ENCODE data around the gene RAB21. TPM values are rescaled to one million over a fixed set of nuclear protein-coding genes. Genes with fewer than 3 reads are reported as not detected.
"Not testable (repeated sequence)": the region's sequence is repeated elsewhere in the genome, so short reads cannot be mapped to it uniquely, and the experiment has no call there.

RAB21 gene
- total RNA-seq, 2 experiments from 2014 or later = 83.4 to 87.8 TPM

DNA sequence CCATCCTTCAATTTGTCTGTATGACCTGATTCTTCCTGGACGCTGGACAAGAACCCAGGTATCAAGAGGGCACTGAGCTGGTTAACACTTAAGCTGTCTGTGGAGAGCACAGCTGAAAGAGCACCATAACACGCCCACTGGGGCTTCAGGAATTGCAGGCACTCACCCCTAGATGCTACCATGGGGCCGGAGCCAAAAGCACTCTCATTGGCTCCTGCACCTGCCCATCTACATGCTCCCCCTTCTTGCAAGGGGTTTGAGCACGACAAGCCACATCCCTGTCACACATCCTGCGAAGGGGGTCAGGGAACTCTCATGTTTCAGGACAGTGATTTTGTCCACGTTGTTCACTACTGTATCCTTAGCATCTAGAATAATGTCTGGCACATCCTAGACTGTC lies 49.8 kb downstream of the RAB21 start:
- no peak overlapping the region for H3K4me3 Mint-ChIP-seq
- no peaks in the 10 kb centered on the region for H3K9me3 Mint-ChIP-seq
- H3K27me3 Mint-ChIP-seq = peaks cover 8% of the 10 kb centered on the region
- no peak for DNase-seq
- no peak overlapping the region for H3K27ac Mint-ChIP-seq
- no peaks in the 10 kb centered on the region for H3K36me3 Mint-ChIP-seq
- H3K4me1 Mint-ChIP-seq = no peaks in the 10 kb centered on the region

DNA sequence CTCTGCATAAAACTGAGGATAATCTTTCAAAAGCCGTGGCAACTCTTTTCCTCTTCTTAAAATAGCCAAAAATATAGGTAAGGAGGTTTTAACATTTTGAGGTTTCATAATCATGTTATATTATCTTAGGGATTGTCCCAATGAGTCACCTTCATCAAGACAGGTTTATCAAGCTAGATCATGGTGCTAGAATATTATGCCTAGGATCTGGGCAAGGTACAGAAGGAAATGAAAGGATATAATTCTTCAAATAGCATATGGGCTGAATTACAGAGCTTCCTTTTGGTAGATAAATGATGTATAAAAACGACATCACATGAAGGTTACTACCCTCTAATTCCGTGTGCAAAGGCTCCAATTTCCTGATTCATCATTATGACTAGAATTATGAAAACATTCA lies 56.3 kb downstream of the RAB21 start:
- no peak for DNase-seq
- Mint-ChIP-seq H3K4me3 (no peak overlapping the region), H3K9me3 (no peaks in the 10 kb centered on the region), H3K36me3 (no peaks in the 10 kb centered on the region), H3K4me1 (no peaks in the 10 kb centered on the region), H3K27ac (no peak overlapping the region), H3K27me3 (peaks cover 20% of the 10 kb centered on the region)

DNA sequence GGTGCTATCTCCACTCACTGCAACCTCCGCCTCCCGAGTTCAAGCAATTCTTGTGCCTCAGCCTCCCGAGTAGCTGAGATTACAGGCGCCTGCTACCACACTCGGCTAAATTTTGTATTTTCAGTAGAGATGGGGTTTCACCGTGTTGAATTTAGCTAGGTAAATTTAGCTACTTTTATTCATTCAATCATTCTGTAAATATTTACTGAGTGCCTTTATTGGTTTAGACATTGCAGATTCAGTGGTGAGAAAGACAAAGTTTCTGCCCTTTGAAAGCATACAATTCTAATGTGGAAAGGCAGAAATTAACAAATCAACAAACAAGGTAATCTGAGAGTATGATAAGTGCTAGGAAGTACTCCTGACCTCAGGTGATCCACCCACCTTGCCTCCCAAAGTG lies 60.6 kb downstream of the RAB21 start:
- DNase-seq, H3K9me3 Mint-ChIP-seq, H3K36me3 Mint-ChIP-seq, H3K27me3 Mint-ChIP-seq, H3K4me3 Mint-ChIP-seq, H3K27ac Mint-ChIP-seq, H3K4me1 Mint-ChIP-seq: not testable (repeated sequence)

DNA sequence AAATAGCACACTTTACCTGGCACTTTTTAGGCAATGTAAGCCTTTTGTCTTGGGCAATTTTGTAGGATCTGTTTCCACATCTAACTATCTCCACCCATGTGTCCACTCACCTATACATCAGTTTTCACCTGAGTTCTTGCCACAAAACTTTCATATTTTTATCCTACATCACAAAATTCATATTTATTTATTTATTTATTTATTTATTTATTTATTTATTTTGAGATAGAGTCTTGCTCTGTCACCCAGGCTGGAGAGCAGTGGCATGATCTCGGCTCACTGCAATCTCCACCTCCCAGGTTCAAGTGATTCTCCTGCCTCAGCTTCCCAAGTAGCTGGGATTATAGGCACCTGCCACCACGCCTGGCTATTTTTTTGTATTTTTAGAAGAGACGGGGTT lies 67.4 kb downstream of the RAB21 start:
- H3K36me3 Mint-ChIP-seq, DNase-seq: not testable (repeated sequence)

DNA sequence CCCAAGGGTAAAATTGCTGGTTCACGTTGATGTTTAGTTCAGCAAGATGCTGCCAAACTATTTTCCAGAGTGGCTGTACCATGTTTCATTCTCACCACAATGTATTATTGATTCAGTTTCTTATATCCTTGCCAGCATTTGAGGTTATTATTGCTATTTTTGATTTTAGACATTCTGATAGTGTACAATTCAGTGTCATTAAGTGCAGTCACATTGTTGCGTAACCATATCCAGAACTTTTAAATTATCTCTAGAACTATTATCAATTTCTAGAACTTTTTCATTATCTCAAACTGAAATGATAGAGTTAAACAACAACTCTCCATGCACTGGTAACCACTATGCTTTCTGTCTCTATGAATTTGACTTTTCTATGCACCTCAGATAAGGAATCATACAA lies 74.2 kb downstream of the RAB21 start:
- H3K27ac Mint-ChIP-seq = no peak overlapping the region

More for the DNA sequence above, 67.4 kb downstream of the RAB21 start:
- H3K4me1 Mint-ChIP-seq, H3K27me3 Mint-ChIP-seq, H3K27ac Mint-ChIP-seq, H3K4me3 Mint-ChIP-seq, H3K9me3 Mint-ChIP-seq: not testable (repeated sequence)

DNA sequence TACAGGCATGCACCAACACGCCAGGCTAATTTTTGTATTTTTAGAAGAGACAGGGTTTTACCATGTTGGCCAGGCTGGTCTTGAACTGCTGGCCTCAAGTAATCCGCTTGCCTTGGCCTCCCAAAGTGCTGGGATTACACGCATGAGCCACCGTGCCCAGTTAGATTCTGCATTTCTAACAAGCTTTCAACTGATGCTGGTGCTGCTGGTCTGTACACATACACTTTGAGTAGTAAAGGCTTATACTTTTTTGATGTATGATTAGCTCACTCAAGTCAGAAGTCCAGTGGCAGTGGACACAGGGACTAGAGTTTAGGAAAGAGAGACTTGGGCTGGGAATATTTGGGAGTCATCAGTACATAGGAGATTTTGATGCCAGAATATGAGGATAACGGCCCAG lies 82.7 kb downstream of the RAB21 start:
- DNase-seq = no peak
- Mint-ChIP-seq H3K36me3 (peaks cover 13% of the 10 kb centered on the region), H3K4me1 (peaks cover 27% of the 10 kb centered on the region), H3K9me3 (no peaks in the 10 kb centered on the region), H3K27me3 (peaks cover 10% of the 10 kb centered on the region), H3K4me3 (no peak overlapping the region), H3K27ac (no peak overlapping the region)

More for the DNA sequence above, 74.2 kb downstream of the RAB21 start:
- no peaks in the 10 kb centered on the region for H3K9me3 Mint-ChIP-seq
- H3K4me3 Mint-ChIP-seq = no peak overlapping the region
- H3K4me1 Mint-ChIP-seq = no peaks in the 10 kb centered on the region
- DNase-seq = no peak
- no peaks in the 10 kb centered on the region for H3K36me3 Mint-ChIP-seq
- H3K27me3 Mint-ChIP-seq = peaks cover 17% of the 10 kb centered on the region

DNA sequence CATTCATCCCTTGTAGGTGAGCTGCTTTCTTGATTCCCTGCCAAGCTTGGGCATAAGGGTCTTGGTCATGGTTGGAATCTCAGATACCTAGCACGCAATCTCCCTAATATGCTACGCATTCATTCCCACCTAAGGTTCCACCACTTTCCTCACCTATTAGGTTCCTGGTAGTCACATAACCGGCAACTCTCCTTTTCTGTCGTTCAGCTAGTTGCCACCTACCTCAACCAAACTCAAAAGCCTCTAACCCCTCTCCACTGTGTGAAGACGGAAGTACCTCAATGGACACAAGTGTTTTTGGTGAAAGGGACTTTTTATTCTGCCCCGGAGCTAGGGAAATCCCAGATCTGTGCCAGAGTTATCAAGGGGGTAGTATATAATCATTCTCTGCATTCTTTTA lies 83.6 kb downstream of the RAB21 start:
- Mint-ChIP-seq H3K4me1 (peaks cover 28% of the 10 kb centered on the region), H3K36me3 (peaks cover 14% of the 10 kb centered on the region), H3K9me3 (no peaks in the 10 kb centered on the region), H3K4me3 (peak overlapping the region; percentile 95), H3K27ac (peak overlapping the region; percentile 97), H3K27me3 (peaks cover 5% of the 10 kb centered on the region)
- no peak for DNase-seq

DNA sequence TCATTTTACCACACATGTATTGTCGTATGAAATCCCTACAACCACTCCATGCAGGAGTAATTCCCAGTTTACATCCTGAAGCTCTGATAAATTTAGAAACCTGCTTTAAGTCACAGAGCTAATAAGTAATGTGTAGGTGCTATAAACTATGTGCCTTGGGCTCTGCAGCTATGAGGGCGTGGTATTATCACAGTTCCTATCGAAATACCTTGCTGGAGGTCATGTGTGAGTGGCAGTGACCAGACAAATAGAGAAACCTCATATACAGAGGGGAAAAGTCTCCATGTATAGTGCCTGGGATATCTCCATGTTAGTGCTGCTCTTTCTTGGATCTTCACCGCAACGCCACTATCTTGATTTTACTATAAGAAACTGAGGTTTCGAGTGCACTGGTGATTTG lies 84.0 kb downstream of the RAB21 start:
- Mint-ChIP-seq H3K27me3 (peaks cover 3% of the 10 kb centered on the region), H3K4me1 (peaks cover 28% of the 10 kb centered on the region), H3K4me3 (peak overlapping the region; percentile 95), H3K27ac (peak overlapping the region; percentile 97), H3K36me3 (peaks cover 14% of the 10 kb centered on the region), H3K9me3 (no peaks in the 10 kb centered on the region)
- no peak for DNase-seq

DNA sequence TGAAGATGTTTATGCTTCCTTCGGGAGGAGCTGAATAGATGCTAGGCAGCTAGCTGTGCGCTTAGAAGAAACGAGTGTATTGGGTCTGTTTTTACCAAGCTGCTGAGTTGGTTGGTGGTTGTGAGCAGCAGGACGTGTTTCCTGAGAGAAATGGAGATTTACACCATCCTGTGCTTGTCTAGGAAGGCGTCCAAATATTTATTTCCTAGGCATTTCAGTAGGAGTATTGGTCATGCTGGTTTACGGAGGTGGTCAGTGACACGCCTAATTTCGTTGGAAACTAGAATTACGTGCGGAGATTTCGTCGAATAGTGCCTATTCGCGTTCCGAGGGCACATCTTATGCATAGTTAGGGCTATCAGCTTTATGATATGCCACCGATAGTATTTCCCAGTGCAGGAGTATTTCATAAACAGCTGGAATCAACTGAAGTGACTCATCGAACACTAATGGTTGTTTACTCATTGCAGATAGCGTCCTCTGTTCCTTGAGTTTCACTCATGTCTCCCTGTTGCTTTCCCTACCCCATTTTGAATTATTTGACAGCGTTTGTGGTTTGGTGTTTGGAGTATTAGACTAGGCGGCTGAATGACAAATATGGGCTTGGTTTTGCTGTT lies 85.7 kb downstream of the RAB21 start:
- peak overlapping the region; percentile 95 for H3K4me3 Mint-ChIP-seq
- peaks cover 28% of the 10 kb centered on the region for H3K4me1 Mint-ChIP-seq
- H3K9me3 Mint-ChIP-seq = no peaks in the 10 kb centered on the region
- peak overlapping the region; percentile 97 for H3K27ac Mint-ChIP-seq
- DNase-seq = no peak
- H3K27me3 Mint-ChIP-seq = no peaks in the 10 kb centered on the region
- peaks cover 14% of the 10 kb centered on the region for H3K36me3 Mint-ChIP-seq

DNA sequence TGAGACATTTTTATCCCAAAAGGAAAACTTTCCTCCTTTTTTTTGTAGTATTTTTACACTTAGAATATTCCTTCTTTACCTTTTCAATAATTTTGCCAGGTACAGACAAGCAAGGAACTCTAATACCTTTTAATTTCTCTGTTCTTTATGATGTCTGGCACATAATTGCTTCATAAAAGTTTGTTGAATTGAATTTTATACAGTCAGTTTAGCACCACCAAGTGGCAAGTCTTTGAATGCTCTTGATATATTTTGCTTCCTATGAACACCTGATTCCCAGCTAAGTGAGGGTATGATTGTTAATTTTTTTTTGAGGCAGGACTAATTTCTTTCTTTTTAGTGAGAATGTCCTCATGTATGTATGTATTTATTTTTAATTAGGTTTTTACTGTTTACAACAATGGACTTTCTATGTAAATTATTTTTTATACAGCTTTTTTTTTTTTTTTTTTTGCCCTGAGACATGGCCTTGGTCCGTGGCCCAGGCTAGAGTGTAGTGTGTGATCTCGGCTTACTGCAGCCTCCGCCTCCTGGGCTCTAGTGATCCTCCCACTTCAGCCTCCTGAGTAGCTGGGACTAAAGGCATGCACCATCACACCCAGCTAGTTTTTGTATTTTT lies 91.8 kb downstream of the RAB21 start:
- Mint-ChIP-seq H3K36me3 (peaks cover 31% of the 10 kb centered on the region), H3K9me3 (peaks cover 3% of the 10 kb centered on the region), H3K27me3 (no peaks in the 10 kb centered on the region), H3K27ac (peak overlapping the region; percentile 28), H3K4me3 (no peak overlapping the region), H3K4me1 (peaks cover 26% of the 10 kb centered on the region)
- DNase-seq = no peak

DNA sequence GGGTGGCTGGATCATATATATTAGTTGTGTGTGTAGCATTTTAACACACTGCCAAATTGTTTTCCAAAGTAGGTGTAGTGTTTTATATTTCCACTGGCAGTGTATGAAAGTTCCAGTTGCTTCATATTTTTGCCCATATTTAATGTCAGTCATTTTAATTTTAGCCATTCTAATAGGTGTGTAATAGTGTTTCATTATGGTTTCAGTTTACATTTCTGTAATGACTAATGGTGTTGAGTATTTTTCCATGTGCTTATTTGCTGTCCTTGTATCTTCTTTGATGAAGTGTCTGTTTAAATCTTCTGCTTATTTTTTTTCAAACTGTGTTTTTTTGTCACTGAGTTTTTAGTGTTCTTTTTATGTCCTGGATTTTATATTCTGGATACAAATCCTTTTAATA lies 93.5 kb downstream of the RAB21 start:
- peaks cover 11% of the 10 kb centered on the region for H3K9me3 Mint-ChIP-seq
- H3K27ac Mint-ChIP-seq = peak overlapping the region; percentile 75
- H3K4me1 Mint-ChIP-seq = peaks cover 19% of the 10 kb centered on the region
- H3K36me3 Mint-ChIP-seq = peaks cover 42% of the 10 kb centered on the region
- no peaks in the 10 kb centered on the region for H3K27me3 Mint-ChIP-seq
- H3K4me3 Mint-ChIP-seq = no peak overlapping the region
- no peak for DNase-seq

DNA sequence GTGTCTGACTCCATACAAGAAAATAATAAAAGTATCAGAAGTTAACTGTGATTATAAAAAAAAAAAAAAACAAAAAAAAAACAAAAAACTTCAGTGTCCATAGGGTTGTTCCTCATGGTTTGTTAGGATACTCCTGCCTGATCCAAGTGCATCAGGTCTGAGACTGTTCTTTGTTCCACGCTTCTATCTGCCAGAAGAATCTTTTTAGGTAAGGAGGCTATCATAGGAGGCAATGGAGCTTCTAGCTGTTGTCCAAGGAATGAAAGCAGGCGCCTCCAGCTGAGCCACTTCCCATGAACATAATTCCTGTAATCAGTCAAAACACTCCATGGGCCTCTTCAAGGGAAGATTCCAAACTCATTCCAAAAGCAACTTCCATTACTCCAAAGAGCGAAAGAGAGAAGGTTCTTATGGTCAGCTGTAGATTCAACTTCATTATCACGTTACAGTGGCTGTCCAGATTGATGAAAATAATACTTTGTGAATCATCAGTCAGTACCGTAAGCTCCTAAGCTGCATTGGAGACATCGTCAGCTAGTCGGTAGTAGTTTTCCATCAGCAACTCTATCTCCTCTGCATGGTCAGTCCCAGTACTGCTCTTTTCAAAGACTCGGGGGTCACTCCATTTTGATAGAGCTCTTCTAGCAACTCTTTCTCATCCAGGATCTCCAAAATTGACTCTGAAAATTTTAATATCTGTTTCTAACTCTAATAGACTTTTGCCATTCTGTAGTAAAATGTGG lies 94.6 kb downstream of the RAB21 start:
- peaks cover 51% of the 10 kb centered on the region for H3K36me3 Mint-ChIP-seq
- no peak overlapping the region for H3K4me3 Mint-ChIP-seq
- peak overlapping the region; percentile 36 for H3K27ac Mint-ChIP-seq
- peaks cover 18% of the 10 kb centered on the region for H3K9me3 Mint-ChIP-seq
- H3K27me3 Mint-ChIP-seq = no peaks in the 10 kb centered on the region
- no peak for DNase-seq
- peaks cover 23% of the 10 kb centered on the region for H3K4me1 Mint-ChIP-seq

Other genes with a start within 250 kb of the RAB21 start
- 10 to 100 TPM; 29.8 to 31.6 TPM for gene ZFC3H1, start 91.0 kb upstream of the RAB21 start, total RNA-seq
- 1 to 10 TPM; 7.5 to 7.6 TPM for gene THAP2, start 90.6 kb upstream of the RAB21 start, total RNA-seq
- 10 to 100 TPM; 16.2 to 21.6 TPM for gene TMEM19, start 68.8 kb upstream of the RAB21 start, total RNA-seq
- gene TBC1D15, start 84.9 kb downstream of the RAB21 start, total RNA-seq = 10 to 100 TPM; 47.9 to 48.9 TPM
- not detected for gene TPH2, start 184.0 kb downstream of the RAB21 start, total RNA-seq